ENCODE results near the gene ARL8B.
"Not testable (repeated sequence)": the region's sequence is repeated elsewhere in the genome, so short reads cannot be mapped to it uniquely, and the experiment has no call there.

The ARL8B gene

DNA sequence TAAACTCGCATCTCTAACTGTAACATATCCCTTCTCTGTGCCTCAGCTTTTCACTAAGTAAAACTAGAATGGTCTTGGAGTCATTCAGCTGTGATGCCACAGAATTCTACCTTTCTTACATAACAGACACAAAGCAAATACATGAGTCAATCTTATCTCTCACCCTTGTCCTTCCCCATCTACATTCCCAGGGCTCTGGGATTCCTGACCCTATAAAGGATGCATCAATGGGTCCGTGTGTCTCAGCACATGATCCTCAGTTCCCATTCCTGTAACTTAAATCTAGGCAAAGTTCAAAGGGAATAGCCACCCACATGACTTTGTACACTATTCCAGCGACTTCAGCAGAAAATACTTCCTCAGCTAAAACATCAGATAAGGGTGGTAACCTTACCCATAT lies 11.8 kb upstream of the ARL8B start:
- no peak for DNase-seq (ENCODE audit: low read depth, low spot score)

DNA sequence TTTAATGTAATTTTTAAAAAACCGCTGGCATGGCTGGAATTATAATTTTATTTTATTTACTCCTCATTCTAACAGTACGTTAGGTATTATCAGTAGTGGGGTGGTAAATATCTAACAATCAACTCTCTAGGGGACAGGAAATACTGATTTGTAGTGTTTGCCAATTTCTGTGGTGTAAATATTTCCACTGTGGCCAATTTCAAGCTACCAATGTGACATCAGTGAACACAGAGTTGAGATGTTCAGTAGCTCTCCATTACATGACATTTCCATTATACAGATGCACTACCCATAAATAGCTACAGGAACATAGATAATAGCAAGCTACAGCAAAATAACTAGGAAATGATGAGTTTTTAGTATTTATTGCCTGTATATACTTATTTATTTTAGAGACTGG lies 10.0 kb upstream of the ARL8B start:
- DNase-seq (ENCODE audit: low read depth, low spot score) = no peak

DNA sequence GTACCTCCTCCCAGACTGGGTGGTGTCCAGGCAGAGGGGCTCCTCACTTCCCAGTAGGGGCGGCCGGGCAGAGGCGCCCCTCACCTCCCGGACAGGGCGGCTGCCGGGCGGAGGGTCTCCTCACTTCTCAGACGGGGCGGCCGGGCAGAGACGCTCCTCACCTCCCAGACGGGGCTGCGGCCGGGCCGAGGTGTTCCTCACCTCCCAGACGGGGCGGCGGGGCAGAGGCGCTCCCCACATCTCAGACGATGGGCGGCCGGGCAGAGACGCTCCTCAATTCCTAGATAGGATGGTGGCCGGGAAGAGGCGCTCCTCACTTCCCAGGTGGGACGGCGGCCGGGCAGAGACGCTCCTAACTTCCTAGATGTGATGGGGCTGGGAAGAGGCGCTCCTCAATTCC lies 8.4 kb upstream of the ARL8B start:
- DNase-seq (ENCODE audit: low read depth, low spot score) = not testable (repeated sequence)

DNA sequence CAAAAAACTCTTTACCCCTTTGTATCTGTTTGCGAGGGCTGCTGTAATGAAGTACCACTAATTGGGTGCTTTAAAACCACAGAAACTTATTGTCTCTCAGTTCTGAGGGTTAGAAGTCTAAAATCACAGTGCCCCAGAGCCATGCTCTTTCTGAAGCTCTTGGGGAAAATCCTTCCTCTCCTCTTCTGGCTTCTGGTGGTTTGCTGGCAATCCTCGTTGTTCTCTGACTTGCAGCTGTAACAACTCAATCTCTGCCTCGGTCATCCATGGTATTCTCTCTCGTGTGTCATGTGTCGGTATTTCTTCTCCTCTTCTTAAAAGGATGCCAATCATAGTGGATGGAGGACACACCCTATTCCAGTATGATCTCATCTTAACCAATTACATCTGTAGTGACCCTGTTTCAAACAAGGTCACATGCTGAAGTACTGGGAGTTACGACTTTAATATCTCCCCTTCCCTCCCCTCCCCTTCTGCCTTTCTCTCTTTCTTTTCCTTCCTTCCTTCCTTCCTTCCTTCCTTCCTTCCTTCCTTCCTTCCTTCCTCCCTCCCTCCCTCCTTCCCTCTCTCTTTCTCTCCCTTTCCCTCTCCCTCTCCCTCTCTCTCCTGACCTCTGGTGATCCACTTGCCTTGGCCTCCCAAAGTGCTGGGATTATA lies 6.5 kb upstream of the ARL8B start:
- no peak for DNase-seq (ENCODE audit: low read depth, low spot score)

DNA sequence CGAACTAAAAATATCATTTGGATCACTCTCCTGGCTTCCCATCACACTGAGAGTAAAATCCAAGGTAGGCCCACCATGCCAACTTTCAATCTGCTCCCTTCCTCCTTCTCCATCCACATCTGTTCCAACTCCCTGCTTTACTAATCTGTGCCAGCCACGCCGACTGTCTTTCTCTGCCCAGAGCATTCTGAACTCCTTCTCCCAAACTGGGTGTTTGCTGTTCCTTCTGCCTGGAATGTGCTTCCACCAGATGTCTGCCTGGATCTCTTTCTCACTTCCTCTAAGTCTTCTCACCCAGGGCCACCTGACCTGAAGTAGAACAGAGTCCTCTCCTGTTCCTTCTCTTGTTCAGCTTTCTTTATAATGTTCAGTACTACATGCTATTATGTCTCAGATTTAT lies 5.6 kb upstream of the ARL8B start:
- no peak for DNase-seq (ENCODE audit: low read depth, low spot score)

DNA sequence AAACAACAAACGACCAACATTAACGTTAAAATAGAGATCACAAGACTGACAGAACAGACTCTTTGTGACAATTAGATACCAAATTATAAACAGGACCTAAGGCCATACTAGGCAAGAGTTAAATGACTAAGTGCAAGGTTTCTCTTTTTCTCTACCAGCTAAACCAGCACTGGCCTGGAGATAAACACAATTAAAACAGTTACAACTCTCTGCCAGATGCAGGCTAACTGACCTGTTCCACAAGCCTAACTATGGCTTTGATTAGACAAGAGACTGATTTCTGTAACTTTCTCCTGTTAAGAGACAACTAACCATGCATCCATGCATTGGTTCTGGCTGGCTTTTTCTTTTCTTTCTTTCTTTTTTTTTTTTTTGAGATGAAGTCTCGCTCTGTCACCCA lies 1.6 kb upstream of the ARL8B start:
- DNase-seq (ENCODE audit: low read depth, low spot score) = no peak

DNA sequence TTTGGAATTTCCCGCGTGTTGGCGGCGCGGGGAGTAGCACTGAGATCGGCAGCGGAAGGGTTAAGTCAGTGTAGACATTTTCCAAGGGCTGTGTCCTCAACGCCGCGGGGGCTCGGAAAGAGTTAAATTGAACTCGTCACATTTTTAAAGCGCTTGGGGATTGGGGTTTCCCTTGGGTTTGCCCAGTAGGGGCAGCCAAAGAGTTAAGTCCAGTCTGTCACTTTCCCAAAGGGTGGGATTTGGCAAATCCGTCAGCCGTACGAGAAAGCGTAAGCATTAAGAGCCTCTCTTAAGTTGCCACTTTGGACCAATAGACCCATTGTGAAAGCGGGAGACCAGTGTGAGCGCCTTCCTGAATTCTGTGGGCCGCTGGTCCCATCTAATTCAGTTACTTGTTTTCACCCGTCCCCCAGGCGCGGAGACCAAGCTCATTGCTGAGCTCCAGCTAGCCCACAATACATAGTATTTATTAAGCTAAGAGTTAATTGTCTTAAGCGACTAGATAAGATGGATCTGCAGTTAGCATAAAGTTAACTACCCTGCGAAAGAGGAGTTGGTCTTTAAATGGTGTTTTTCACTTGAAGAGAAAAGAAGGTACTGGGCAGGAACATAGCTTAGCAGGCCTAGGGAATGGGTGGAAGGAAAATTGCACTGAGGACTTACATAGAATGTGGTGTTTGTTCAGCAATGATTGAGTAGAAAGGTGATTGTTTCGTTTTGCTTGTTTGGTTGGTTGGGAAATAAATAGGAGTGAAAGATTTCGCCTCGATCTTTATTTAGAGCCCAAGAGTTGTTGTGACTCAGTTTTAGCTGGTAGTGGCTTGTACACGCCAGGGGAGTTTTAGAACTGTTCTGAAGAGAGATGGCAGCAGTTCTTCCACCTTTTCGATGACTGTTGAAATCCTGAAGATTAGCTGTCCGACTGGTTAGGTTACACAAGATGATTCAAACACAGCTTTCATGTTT lies 932 bp downstream of the ARL8B start:
- DNase-seq (ENCODE audit: low read depth, low spot score) = no peak

DNA sequence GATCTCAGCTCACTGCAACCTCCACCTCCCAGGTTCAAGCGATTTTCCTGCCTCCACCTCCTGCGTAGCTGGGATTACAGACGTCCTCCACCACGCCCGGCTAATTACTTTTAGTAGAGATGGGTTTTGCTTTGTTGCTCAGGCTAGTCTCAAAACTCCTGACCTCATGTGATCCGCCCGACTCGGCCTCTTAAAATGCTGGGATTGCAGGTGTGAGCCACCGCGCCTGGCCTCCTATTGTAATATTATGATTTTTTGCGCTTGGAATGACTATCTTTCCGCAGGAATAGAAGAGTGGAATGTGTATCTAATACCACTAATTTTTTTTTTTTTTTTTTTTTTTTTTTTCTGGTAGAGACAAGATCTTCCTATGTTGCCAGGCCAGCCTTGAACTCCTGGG lies 1.8 kb downstream of the ARL8B start:
- DNase-seq (ENCODE audit: low read depth, low spot score) = no peak

DNA sequence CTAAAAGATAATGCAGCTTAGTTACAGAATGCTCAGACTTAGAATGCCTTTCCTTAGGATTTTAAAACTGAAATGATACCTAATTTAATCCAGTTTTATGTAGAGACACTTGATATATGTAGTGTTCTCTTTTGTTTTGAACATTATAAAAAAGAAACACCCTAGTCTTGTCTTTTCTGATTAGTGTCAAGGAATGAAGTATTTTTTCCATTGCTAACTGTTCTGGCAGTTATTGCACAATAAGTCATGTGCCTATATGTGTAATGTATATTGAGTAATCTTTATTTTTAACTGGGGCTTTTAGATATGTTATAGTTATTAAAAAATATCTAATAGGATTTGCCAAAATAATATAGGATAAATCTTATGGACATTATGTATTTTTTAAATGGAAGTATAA lies 4.5 kb downstream of the ARL8B start:
- no peak for DNase-seq (ENCODE audit: low read depth, low spot score)

DNA sequence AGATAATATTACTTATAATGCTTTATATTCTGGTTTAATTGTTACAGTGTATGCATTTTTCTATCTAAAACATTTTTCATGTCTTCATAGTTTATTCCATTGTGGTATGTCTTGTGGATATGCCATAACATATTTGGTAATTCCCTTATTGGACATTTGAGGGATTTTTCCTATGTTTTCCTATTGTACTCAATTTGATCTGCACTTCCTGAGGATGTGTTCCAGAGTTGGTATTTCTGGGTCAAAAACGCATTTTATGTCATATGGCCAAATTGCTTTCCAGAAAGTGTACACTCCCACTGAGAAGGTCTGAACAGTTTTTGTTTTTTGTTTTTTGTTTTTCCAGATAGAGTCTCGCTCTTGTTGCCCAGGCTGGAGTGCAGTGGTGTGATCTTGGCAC lies 6.8 kb downstream of the ARL8B start:
- DNase-seq (ENCODE audit: low read depth, low spot score) = no peak

DNA sequence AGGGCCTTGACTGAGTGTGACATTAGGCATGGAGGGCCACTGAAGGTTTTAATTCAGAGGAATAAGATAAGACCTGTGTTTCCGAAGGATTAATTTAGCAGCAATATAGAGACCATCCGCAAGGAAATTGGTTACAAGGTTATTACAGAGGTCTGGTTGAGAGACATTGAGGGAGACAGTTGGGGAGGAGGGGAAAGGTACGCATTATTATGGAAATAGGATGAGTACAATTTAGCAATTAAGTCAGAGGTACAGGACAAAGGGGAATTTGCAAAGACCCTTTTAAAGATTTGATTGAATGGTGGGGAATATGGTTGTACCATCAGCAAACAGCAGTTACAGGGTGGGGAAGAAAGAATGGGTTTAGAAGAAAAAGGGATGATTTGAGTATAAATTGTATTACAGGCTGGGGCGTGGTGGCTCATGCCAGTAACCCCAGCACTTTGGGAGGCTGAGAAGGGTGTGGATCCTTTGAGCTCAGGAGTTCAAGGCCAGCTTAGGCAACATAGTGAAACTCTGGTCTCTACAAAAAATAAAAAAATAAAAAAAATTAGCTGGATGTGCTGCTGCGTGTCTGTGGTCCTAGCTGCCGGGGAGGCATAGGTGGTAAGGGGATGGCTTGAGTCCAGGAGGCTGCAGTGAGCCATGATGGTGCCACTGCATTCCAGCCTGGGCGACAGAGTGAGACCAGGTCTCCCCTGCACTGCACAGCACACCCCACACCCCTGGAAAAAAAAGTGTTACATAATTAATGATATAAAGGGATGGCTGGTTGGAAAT lies 11.3 kb downstream of the ARL8B start:
- no peak for DNase-seq (ENCODE audit: low read depth, low spot score)

DNA sequence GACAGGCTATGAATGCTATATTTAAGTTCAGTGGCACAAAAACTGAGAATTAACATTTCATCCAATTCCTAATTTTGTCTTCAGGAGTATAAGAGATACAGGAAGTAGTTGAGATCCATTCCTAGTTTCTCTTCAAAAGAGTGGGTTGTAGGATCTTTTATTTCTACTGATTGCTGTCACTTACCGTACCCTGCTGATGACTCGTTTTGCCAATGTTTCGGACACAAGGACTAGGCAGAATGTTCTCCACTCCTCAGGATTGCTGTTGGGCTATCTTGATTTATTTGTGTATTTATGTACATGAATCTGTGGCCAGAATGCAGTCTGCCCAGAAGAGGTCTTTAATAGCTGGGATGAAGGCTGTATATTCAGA lies 11.9 kb downstream of the ARL8B start:
- DNase-seq (ENCODE audit: low read depth, low spot score) = no peak

DNA sequence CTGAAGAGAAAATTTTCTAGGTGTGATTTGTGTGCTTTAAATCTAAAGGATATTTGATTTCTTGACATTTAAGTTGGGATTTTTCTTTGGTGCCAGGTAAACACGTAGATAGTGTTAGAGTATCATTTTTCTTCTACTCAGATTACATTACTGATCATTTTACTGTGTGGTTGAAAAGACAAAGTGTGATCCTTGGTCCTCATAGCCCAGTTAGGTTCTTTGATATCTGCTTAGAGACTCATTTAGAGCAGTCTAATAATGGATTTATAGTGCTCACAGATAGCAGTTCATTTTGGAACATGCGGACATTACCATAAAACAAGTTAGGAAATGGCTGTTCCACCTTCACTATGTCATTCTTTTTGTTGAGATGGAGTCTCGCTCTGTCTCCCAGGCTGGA lies 12.4 kb downstream of the ARL8B start:
- no peak for DNase-seq (ENCODE audit: low read depth, low spot score)

DNA sequence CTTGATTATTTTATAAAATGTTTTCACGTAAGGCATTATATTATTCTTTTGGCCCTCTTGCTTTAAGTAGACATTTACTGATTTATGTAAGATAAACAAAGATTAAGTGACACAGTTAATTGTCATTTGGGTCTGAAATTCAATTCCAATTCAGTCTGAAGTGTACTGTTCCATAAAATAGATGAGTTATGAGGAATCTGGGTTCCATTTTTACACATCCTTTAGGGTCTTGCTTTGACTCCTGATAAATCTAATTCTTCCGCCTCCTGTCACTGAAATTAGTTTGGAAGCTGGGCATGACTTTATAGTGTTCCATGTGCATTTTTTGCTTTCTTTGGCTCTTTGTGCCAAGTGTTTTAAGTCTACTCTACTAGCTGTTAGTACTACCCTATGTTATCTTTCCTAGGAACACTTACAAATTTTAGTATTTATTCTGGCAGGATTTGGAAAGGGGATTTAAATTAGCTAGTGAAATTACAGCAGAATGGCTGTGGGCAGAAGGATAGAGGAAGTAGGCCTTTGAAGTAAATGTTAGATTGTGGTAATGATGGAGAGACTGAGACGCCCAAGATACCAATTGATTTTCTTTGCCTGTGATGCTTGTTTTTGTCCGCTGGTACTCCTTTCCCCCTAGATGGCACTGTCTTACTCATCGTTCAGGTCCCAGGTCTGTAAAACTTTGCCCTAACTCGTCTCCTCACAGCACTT lies 14.3 kb downstream of the ARL8B start:
- no peak for DNase-seq (ENCODE audit: low read depth, low spot score)

DNA sequence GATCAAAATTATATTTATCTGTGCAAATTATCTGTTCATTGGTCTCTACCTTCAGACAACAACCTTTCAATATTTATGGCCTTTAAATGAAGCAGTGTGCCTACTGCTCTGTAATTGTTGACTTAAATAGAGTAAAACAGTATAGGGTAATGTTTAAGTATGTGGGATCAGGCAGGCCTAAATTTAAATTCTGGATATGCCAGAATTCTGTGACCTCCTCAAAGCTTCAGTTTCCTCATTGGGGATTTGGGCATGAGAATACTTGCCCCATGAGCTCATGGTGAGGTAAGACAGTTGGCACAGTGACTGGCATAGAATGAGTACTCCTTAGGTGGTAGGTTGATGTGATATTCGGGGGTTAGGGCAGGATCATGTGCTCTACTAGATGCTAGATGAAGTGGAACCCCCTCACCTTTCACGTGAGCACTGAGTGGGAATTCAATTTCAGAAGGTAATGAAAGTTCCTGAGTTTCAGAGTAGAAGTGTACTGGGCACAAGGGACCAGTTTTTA lies 14.9 kb downstream of the ARL8B start:
- no peak for DNase-seq (ENCODE audit: low read depth, low spot score)

DNA sequence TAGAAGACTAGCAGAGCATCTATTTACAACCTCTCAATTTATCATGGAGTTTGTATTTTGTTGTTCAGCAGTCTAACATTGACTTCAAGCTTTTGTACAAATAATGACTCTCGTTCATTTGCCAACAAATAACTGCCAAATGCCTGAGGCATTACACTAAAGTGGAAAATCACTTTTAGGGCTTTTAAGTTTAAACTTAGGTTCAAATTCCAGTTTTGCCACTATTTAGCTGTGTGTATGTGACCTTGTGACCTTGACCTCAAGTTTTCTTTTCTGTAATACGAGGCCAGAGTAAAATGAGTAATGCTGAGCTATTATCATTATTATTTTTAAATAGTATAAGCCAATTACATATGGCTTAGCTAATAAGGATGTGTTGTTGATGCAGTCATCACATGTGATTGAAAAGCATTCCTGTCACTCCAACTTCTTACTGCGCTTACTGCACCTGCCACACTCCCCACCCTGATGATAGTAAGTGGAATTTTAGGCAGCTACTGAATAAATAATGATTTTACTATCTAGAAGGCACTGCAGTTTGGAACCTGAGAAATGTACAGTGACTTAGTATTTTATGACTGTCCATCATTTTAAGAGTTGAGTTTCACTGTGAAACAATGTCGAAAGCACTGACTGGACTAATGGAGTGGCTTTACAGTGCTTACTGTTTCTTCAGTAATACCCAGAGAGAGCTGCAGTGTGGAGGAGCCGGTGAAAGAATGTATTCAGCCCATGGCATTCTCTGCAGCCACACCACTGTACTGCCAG lies 16.3 kb downstream of the ARL8B start:
- DNase-seq (ENCODE audit: low read depth, low spot score) = no peak

DNA sequence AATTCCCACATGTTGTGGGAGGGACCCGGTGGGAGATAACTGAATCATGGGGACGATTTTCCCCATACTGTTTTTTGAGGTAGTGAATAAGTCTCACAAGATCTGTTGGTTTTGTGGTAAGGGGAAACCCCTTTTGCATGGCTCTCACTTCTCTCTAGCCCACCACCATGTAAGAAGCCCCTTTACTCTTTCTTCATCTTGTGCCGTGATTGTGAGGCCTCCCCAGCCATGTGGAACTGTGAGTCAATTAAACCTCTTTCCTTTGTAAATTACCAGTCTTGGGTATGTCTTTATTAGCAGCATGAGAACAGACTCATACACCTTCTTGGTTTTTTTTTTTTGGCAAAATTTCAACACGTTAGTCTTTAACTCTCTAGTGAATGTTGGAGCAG lies 18.1 kb downstream of the ARL8B start:
- no peak for DNase-seq (ENCODE audit: low read depth, low spot score)

DNA sequence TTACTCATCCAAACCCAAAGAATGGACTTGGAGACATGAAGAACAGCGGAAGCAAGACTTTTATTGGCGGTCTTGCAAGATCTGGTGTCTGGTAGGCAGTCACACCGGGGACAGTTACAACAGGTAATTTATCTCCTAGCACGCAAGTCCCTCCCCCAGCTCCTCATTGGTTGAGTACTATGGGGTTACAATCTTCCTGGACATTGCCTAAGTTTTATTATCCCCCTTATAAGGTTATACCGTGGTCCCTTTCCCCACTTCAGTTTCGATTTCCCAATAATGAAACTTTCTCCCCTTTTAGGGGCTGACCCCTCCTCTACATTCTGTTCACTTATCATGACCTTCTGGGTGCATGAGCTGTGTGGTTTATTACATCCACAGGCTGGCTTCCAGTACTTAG lies 18.7 kb downstream of the ARL8B start:
- no peak for DNase-seq (ENCODE audit: low read depth, low spot score)

DNA sequence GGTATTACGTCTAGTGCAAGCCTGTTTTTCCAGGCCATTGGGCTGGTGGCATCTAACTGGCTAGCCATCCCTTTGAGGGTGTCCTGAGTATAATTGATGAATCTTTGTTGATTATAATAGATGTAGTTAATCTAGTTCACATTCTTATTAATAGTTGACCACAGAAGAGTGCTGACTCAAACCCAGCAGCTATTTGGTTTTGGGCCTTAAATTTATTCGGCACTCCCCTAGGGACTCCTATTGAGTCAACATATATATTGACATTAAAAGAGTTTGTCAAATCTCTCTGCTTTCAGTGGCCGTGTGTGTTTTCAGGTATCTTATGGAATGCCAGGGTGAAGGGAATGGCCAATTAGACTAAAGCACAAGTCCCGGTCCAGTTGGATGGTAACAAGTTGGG lies 19.7 kb downstream of the ARL8B start:
- no peak for DNase-seq (ENCODE audit: low read depth, low spot score)

DNA sequence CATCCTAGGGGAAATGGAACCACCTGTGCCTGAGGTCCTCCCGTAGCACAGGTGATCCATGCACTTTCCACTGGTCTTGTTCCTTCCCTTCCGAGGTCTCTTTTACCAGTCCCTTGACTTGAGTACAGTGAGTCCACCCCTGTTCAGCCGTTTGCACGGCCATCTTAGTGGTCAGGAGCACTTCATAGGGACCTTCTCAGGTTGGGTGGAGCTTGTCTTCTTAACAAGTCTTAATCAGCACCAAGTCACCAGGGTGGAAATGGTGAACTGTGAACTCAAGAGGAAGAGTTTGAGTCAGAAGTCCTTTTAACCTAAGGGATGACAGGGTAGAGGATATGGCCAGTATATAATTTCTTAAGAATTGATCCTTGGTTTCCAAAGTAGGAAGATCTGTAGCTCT lies 21.4 kb downstream of the ARL8B start:
- DNase-seq (ENCODE audit: low read depth, low spot score) = no peak

Data from brain pericyte (primary cell).